Endothelial cell of hepatic sinusoid (primary cell): ENCODE results near the gene CXCL6.

Source experiments
- in situ Hi-C: cut with HindIII; loops from 2 replicates; pipeline ENCODE4 v1.10.0; 2017; ENCODE audit warnings: low sequenced_read_pairs

The CXCL6 gene

GRCh38 chr4:73841243-73841925 lies 4.9 kb downstream of the CXCL6 start:
- in situ Hi-C loops = no loop called here

DNA sequence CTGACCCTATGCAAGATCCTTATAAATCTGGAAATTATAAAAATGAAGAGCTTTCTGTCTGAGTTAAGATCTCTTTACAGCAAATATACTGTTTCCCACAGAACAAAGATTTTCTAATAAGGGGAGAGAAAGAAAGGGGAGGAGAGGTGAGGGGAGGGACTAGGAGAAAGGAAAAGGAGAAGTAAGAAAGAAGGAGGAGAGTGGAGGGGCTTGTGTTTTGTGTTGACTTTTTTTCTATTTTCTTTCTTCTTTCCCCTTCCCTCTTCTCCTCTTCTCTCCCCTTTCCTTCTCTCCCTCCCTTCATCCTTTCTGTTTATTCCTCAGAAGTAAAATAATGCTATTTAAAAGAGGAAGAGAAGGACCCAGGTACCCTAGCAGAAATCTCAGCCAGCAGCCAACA lies 6.2 kb downstream of the CXCL6 start:
- in situ Hi-C loops = no loop called here

GRCh38 chr4:73843369-73843768 lies 6.9 kb downstream of the CXCL6 start:
- in situ Hi-C loops = no loop called here

DNA sequence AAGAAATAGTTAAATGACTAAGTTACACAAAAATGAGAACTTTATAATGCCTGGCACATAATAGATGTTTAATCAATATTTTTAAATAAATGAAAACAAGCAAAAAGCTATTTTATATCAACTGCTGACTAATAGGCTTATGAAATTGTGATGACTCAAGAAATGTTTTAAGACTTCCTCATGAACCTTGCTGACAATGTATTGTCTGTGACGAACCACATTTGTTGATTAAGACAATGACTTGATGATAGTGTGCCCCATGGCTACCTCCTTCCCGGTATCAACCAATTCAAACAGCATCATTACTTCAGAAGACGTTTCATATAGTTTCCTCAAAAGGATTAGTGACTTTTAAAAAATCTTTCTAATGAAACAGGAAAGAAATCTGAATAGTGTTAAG lies 7.9 kb downstream of the CXCL6 start:
- in situ Hi-C loops = no loop called here

- in situ Hi-C loops = no loop called here
These were observed 8.3 kb downstream of the CXCL6 start for GRCh38 chr4:73844806-73845205.

GRCh38 chr4:73847526-73848182 lies 11.2 kb downstream of the CXCL6 start:
- in situ Hi-C loops = no loop called here

DNA sequence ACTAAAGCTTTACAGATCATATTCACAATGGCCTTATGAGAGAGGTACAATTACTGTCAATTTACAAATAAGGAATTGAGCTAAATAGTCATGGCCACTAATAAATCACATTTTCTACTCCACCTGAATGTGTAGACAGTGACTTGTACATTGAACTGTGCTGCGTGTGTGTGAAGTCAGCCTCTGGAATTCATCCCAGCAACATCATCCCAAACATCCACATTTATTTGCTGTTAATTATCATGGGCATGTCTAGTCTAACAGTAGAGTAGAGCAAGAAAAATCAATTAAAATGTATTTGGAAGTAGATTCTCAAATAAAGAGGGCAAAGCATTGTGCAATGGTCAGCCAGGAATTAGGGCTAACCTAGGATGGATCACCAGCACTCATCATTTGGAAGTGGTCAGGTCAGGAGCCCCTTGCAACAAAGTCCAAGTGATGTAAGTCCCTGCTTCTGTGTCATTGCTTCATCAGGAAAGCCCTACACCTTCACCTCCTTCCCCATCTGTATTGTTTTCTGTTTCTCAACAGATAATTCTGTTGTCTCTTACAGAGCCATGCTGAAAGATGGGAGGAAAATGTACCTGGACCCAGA lies 11.8 kb downstream of the CXCL6 start:
- in situ Hi-C loops = no loop called here

- in situ Hi-C loops = no loop called here
These were observed 13.9 kb downstream of the CXCL6 start for GRCh38 chr4:73850261-73850970.

DNA sequence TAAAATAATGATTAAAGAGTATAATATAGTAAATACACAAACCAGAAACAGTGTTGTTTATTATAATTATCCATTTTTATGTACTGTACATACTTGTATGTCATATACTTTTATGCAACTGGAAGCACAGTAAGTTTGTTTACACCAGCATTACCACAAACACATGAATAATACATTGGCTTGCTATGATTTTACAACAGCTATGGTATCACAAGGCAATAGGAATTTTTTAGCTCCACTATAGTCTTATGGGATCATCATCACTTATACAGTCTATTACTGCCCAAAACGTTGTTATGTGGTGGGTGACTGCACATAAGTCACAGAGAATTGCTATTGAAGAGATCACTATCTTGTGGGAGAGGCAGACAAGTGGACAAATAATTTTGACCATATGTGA lies 14.8 kb downstream of the CXCL6 start:
- in situ Hi-C loops = no loop called here

DNA sequence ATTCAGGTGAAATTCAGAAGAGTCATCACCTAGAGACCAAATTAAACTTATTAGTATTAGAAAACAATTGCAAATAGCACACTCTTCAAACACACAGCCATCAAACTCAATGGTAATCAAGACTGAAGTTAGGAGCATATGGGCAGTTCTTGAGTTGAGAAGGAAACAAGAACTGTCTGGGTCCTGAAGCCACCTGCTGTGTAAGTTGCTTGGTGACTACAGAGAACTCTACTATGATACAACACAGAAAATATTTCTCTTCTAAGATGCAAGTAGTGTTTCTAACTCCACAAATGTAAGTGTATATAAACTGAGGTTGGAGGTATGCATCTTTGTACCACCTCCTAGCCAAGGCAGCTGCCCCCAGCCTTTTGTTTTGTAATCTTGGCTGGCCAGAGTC lies 16.3 kb downstream of the CXCL6 start:
- in situ Hi-C loops = no loop called here

DNA sequence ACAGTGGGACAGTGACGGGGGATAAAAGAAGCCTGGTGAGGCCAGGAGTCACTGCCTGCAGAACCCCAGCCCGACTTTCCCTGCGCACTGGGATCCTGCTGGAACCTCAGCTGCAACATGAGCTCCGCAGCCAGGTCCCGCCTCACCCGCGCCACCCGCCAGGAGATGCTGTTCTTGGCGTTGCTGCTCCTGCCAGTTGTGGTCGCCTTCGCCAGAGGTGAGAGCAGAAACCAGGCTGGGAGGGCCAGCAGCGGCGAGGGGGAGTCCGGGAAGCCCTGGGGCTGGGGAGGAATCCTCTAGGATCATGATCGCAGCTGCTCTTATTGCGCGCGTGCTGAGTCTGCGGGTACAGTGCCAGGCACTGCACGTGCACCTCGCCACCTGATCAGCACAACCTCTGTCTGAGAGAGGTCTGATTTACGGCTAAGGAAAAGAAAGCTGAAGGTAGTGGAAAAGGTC lies 16.8 kb downstream of the CXCL6 start, which contains the start of gene PF4V1:
Gene PF4V1, plus strand, starts transcription at position 51 of the 459 bp plus-strand sequence. Its CDS starts 67 bp downstream, at position 118.
- in situ Hi-C loops = no loop called here

DNA sequence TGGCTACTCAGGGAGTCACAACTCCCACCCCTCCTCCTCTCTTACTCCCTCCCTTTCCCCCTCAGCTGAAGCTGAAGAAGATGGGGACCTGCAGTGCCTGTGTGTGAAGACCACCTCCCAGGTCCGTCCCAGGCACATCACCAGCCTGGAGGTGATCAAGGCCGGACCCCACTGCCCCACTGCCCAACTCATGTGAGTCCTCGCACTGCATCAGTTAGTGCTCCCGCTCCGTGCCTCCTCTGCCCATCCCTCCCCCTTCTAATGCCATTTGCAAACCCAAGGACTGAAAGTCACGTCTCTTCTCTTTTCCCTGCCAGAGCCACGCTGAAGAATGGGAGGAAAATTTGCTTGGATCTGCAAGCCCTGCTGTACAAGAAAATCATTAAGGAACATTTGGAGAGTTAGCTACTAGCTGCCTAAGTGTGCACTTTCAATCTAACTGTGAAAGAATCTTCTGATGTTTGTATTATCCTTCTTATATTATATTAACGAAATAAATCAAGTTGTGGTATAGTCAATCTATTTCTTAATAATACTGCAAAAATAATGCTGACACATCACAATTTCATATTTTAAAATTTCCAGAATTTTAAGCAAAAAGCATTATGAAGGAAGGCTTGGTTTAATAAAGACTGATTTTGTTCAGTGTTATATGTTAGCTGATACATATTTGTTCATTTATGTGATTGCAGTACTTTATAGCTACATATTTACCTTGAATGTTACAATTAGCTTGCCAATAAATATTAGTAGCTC lies 17.4 kb downstream of the CXCL6 start:
- in situ Hi-C loops = no loop called here

GRCh38 chr4:73855406-73855805 lies 18.9 kb downstream of the CXCL6 start:
- in situ Hi-C loops = no loop called here

DNA sequence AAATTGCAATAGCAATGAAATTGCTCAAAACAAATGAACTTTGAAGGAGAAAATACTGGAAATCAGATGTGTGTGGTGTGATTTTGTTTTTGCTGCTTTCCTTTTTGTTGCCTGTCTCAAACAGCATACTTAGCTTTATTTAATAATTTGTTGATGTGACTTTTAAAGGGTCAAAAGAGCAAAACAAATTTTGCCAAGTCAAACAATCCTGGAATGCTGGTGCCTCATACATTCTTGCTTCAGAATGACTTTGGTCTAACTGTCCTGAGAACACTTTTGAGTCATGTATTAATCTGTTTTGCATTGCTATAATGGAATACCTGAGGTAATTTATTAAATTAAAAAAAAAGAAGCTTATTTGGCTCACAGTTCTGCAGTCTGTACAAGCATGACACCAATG lies 20.0 kb downstream of the CXCL6 start:
- in situ Hi-C loops = no loop called here

DNA sequence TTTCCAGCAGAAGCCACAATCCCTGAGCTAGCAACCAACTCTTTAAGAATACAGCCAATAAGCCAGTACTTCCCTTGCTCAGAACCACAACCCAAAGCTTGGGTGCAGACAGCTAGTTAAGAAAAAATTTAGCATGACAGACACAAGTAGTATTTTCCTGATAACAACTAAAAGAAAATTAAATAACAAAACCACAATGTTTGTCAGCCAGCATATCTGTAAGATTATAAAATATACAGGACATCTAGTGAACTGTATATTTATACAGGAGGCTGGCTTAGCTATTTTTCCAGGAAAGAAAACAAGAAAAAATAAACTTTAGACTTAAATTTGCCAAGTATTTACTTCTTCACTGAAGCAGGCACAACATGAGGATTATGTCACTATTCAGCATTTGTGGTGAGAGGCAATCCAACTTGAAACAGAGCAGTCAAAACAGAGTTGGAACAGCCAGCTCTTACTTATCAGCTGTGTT lies 23.2 kb downstream of the CXCL6 start:
- in situ Hi-C loops = loop anchor here (5.0 kb wide), 1 partner anchor 177 kb away; no protein-coding TSS in a partner anchor

DNA sequence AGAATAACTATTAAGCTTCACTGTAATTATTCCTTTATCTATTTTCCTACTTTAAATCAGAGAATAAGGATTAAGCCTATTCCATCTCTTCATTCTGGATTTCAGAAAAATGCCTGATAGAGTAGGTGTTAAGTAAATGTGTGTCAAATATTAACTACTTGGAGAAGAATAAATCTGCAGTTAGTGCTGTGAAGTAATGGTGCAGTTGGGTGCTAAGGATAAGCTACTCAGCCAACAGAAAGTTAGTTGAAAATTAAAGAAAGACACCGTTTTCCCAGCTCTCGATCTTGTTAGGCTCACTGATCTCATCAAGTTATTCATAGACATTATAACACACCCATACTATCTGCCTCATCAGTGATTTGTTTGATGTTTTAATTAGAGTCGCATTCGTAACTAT lies 23.7 kb downstream of the CXCL6 start:
- in situ Hi-C loops = loop anchor here (5.0 kb wide), 1 partner anchor 178 kb away; no protein-coding TSS in a partner anchor

DNA sequence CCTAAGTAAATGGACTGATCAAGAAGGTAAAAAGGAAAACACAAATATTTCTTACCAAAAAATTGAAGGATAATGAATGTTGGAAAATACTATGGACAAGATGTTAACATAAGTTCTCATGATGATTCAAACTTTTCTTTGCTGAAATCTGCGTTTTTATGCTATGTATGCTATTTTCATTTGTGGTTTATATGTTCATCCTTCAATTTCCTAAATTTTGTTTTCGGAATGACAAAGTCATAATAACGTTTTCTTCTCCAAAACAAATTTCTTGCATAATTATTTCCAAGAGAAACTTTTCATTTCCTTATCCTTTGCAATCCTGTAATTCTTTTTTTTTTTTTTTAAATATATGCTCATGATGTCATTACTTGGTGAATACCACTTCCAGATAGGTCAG lies 24.4 kb downstream of the CXCL6 start:
- in situ Hi-C loops = loop anchor here (5.0 kb wide), 1 partner anchor 179 kb away; no protein-coding TSS in a partner anchor

GRCh38 chr4:73862322-73862721 lies 25.8 kb downstream of the CXCL6 start:
- in situ Hi-C loops = loop anchor here (5.0 kb wide), 1 partner anchor 180 kb away; no protein-coding TSS in a partner anchor

- in situ Hi-C loops = loop anchor here (5.0 kb wide), 1 partner anchor 182 kb away; no protein-coding TSS in a partner anchor
These were observed 27.9 kb downstream of the CXCL6 start for GRCh38 chr4:73864365-73864764.

GRCh38 chr4:73864961-73865360 lies 28.5 kb downstream of the CXCL6 start:
- in situ Hi-C loops = loop anchor here (5.0 kb wide), 1 partner anchor 183 kb away; no protein-coding TSS in a partner anchor
